HepG2 (cell line): ENCODE results near the gene TBCCD1. TPM values are rescaled to one million over a fixed set of nuclear protein-coding genes. Genes with fewer than 3 reads are reported as not detected.

ENCODE experiments used
- ARNTL ChIP-seq: sonication (generic); formaldehyde crosslinking; IDR thresholded peaks from 2 replicates; pipeline ENCODE4 v1.4.0; 2020; ENCODE audit warnings: mild to moderate bottlenecking, missing genetic modification reagents
- CAMTA2 ChIP-seq: sonication (generic); formaldehyde crosslinking; IDR thresholded peaks from 2 replicates; pipeline ENCODE4 v1.4.0; 2020; ENCODE audit warnings: mild to moderate bottlenecking, missing genetic modification reagents, borderline replicate concordance
- CBX1 ChIP-seq: IDR thresholded peaks from one replicate; pipeline ENCODE4 v1.6.1; 2016; ENCODE audit warnings: antibody characterized with exemption, low read depth
- CENPT ChIP-seq: sonication (generic); formaldehyde crosslinking; IDR thresholded peaks from 2 replicates; pipeline ENCODE4 v1.8.0; 2022; ENCODE audit warnings: low read depth, mild to moderate bottlenecking, moderate library complexity, missing genetic modification reagents
- DRAP1 ChIP-seq: IDR thresholded peaks from 2 replicates; pipeline ENCODE4 v1.6.1; 2016; ENCODE audit warnings: missing genetic modification reagents, missing compliant biosample characterization
- HDAC1 ChIP-seq: sonication (generic); formaldehyde crosslinking; IDR thresholded peaks from 2 replicates; pipeline ENCODE4 v1.5.1; 2020; ENCODE audit warnings: mild to moderate bottlenecking, missing genetic modification reagents
- HNF4G ChIP-seq, 2 experiments: sonication (generic) in 1 of 2; formaldehyde crosslinking in 1 of 2; IDR thresholded peaks; 2 replicates each; pipeline versions ENCODE4 v1.4.0 to v1.6.1; 2011 to 2020; ENCODE audit warnings: borderline replicate concordance in 2 of 2, low read depth in 2 of 2, mild to moderate bottlenecking in 2 of 2, low read length in 1 of 2, missing genetic modification reagents in 1 of 2, moderate library complexity in 1 of 2
- KDM3A ChIP-seq: IDR thresholded peaks from 2 replicates; pipeline ENCODE4 v1.6.1; 2018; ENCODE audit warnings: low read depth, missing compliant biosample characterization
- NCOA2 ChIP-seq: sonication (generic); formaldehyde crosslinking; IDR thresholded peaks from 2 replicates; pipeline ENCODE4 v1.8.0; 2022; ENCODE audit warnings: inconsistent platforms
- NR2F2 ChIP-seq: IDR thresholded peaks from 2 replicates; pipeline ENCODE4 v1.6.1; 2012; ENCODE audit warnings: low read depth, inconsistent platforms, borderline replicate concordance
- NR2F6 ChIP-seq, 2 experiments: IDR thresholded peaks; 2 replicates each; pipeline ENCODE4 v1.6.1; 2016; ENCODE audit warnings: antibody characterized with exemption in 1 of 2, mild to moderate bottlenecking in 1 of 2
- RXRB ChIP-seq: IDR thresholded peaks from 2 replicates; pipeline ENCODE4 v1.6.1; 2016; ENCODE audit warnings: borderline replicate concordance, missing genetic modification reagents, missing compliant biosample characterization
- SAFB2 ChIP-seq: sonication (generic); formaldehyde crosslinking; IDR thresholded peaks from 2 replicates; pipeline ENCODE4 v1.5.1; 2020; ENCODE audit warnings: missing genetic modification reagents, low read depth, mild to moderate bottlenecking, borderline replicate concordance
- THAP7 ChIP-seq: sonication (generic); formaldehyde crosslinking; IDR thresholded peaks from 2 replicates; pipeline ENCODE4 v1.8.1; 2023; ENCODE audit warnings: mild to moderate bottlenecking, missing genetic modification reagents
- YEATS4 ChIP-seq: sonication (generic); formaldehyde crosslinking; IDR thresholded peaks from 2 replicates; pipeline ENCODE4 v1.4.0; 2020; ENCODE audit warnings: missing genetic modification reagents, borderline replicate concordance
- ZFAT ChIP-seq: sonication (generic); formaldehyde crosslinking; conservative IDR thresholded peaks from 2 replicates; pipeline ENCODE4 v1.8.1; 2023; ENCODE audit warnings: missing genetic modification reagents, inconsistent platforms
- ZFP91 ChIP-seq: sonication (generic); formaldehyde crosslinking; IDR thresholded peaks from 2 replicates; pipeline ENCODE4 v1.9.0; 2022; ENCODE audit warnings: missing genetic modification reagents, mild to moderate bottlenecking, borderline replicate concordance
- ZNF281 ChIP-seq: sonication (generic); formaldehyde crosslinking; IDR thresholded peaks from 2 replicates; pipeline ENCODE4 v1.4.0; 2020; ENCODE audit warnings: missing genetic modification reagents, borderline replicate concordance
- ZNF574 ChIP-seq: sonication (generic); formaldehyde crosslinking; IDR thresholded peaks from 2 replicates; pipeline ENCODE4 v1.4.0; 2020; ENCODE audit warnings: missing genetic modification reagents
- polyA plus RNA-seq, 8 experiments: library from polyadenylated mRNA; depleted of rRNA in 3 of 8; stranded (reverse) in 7 of 8; unstranded in 1 of 8; fragments of >200 nt; fragmentation: Illumina TruSeq in 4 of 8; extraction: Trizol in 4 of 8; gene quantifications; 2 replicates each; pipeline versions ENCODE4 v1.2.1 to v1.2.3, GENCODE V29; 2011 to 2016; ENCODE audit warnings: low read depth in 4 of 8, missing spikeins in 1 of 8, mixed read lengths in 1 of 8; ENCODE audit not compliant: insufficient read depth in 1 of 8
- total RNA-seq, 5 experiments: library from RNA; depleted of rRNA; stranded (reverse); fragments of >200 nt; fragmentation: Illumina TruSeq; extraction: Trizol; gene quantifications; 2 replicates each; pipeline ENCODE4 v1.2.3, GENCODE V29; 2016; ENCODE audit warnings: low read depth in 1 of 5

The TBCCD1 gene
- total and polyA plus RNA-seq, 2 of the 13 experiments (the other 11 are each of a cell fraction or from before 2014, with no cell fraction given), result 13.6 to 16.2 TPM

GRCh38 chr3:186594591-186595113 is 27.5 kb upstream of the TBCCD1 start (continued):
- TF ChIP-seq CAMTA2 (CRISPR knock-in tag) (no peak), ZFP91 (CRISPR knock-in tag) (peak; percentile 43; the same call in 1 of the 2 replicates), CBX1 (no peak), RXRB (CRISPR knock-in tag) (peak; percentile 15; the same call in 1 of the 2 replicates), ZNF281 (CRISPR knock-in tag) (no peak), KDM3A (no peak), NCOA2 (CRISPR knock-in tag) (peak; percentile 20; the same call in 1 of the 2 replicates), YEATS4 (CRISPR knock-in tag) (peak; percentile 51; the same call in 1 of the 2 replicates), SAFB2 (CRISPR knock-in tag) (no peak), DRAP1 (CRISPR knock-in tag) (0 out of 2 replicates have a peak, but pooled peaks have one; percentile 7), ARNTL (CRISPR knock-in tag) (peak; percentile 92), ZFAT (CRISPR knock-in tag) (no peak), HNF4G (IDR thresholded peaks at IDR 0.05; ENCODE audit: borderline replicate concordance, low read depth, low read length) (0 out of 2 replicates have a peak, but pooled peaks have one; percentile 8), HNF4G (CRISPR knock-in tag; IDR thresholded peaks at IDR 0.05; ENCODE audit: borderline replicate concordance, low read depth) (no peak), THAP7 (CRISPR knock-in tag) (peak; percentile 47; the same call in 1 of the 2 replicates), NR2F6 (IDR thresholded peaks at IDR 0.05) (peak; percentile 75), NR2F6 (CRISPR knock-in tag; IDR thresholded peaks at IDR 0.05) (peak; percentile 75), CENPT (CRISPR knock-in tag) (no peak), NR2F2 (peak; percentile 64; the same call in 1 of the 2 replicates), HDAC1 (CRISPR knock-in tag) (0 out of 2 replicates have a peak, but pooled peaks have one; percentile 48), ZNF574 (CRISPR knock-in tag) (0 out of 2 replicates have a peak, but pooled peaks have one; percentile 35)
